AG20443 (cell line): Measurements from ENCODE around the gene TUG1.

ENCODE experiments used
- DNase-seq: peaks from one replicate; pipeline ENCODE4 v3.0.0; 2012; ENCODE audit warnings: low spot score, mixed read lengths

The TUG1 gene

GRCh38 chr22:30968924-30969531, at the start of gene TUG1:
Gene TUG1 (plus strand): TSS chr22:30969265.
- peak; percentile 99 for DNase-seq

- DNase-seq = no peak
Measured at GRCh38 chr22:30919973-30920372, 49.1 kb upstream of the TUG1 start.

GRCh38 chr22:30920407-30920806, 48.7 kb upstream of the TUG1 start:
- peak; percentile 89 for DNase-seq

GRCh38 chr22:30921108-30921507, 48.0 kb upstream of the TUG1 start:
- no peak for DNase-seq

- peak; percentile 78 for DNase-seq
Measured at GRCh38 chr22:30922151-30922611, 46.9 kb upstream of the TUG1 start.

- DNase-seq = no peak
Measured at GRCh38 chr22:30923168-30923900, 45.7 kb upstream of the TUG1 start.

- DNase-seq = no peak
Measured at GRCh38 chr22:30925667-30926066, 43.4 kb upstream of the TUG1 start.

GRCh38 chr22:30926706-30927105, 42.4 kb upstream of the TUG1 start:
- no peak for DNase-seq

- no peak for DNase-seq
Measured at GRCh38 chr22:30927806-30928205, 41.3 kb upstream of the TUG1 start.

GRCh38 chr22:30928401-30928800, 40.7 kb upstream of the TUG1 start:
- DNase-seq = no peak

- no peak for DNase-seq
Measured at GRCh38 chr22:30930228-30930627, 38.8 kb upstream of the TUG1 start.

- no peak for DNase-seq
Measured at GRCh38 chr22:30931541-30932300, 37.3 kb upstream of the TUG1 start.

GRCh38 chr22:30932661-30933060, 36.4 kb upstream of the TUG1 start:
- DNase-seq = no peak

GRCh38 chr22:30933457-30933856, 35.6 kb upstream of the TUG1 start:
- no peak for DNase-seq

GRCh38 chr22:30934053-30934452, 35.0 kb upstream of the TUG1 start:
- DNase-seq = no peak

GRCh38 chr22:30940685-30941362, 28.2 kb upstream of the TUG1 start:
- DNase-seq = peak; percentile 6

GRCh38 chr22:30941363-30941740, 27.7 kb upstream of the TUG1 start:
- DNase-seq = no peak

- DNase-seq = peak; percentile 8
Measured at GRCh38 chr22:30943368-30943767, 25.7 kb upstream of the TUG1 start.

- no peak for DNase-seq
Measured at GRCh38 chr22:30944986-30945385, 24.1 kb upstream of the TUG1 start.

GRCh38 chr22:30945653-30946052, 23.4 kb upstream of the TUG1 start:
- no peak for DNase-seq

- no peak for DNase-seq
Measured at GRCh38 chr22:30946354-30946753, 22.7 kb upstream of the TUG1 start.

- DNase-seq = peak; percentile 13
Measured at GRCh38 chr22:30947173-30947815, 21.8 kb upstream of the TUG1 start.
